Subcutaneous abdominal adipose tissue (tissue), 5 donors: ENCODE measurements around the gene NOB1.
A peak's percentile ranks its signal among the peaks of the same experiment; 100 is the strongest.

Experiments used
- H3K27ac ChIP-seq: one replicate; pipeline ENCODE4 v1.7.0; 2013; ENCODE audit warnings: low read depth, mild to moderate bottlenecking, inconsistent platforms, low read length, moderate library complexity
- H3K27me3 ChIP-seq, 5 donors: one replicate each; pipeline ENCODE4 v1.7.0; 2013; ENCODE audit warnings: low read length in 5 of 5, inconsistent platforms in 1 of 5; ENCODE audit not compliant: control insufficient read depth in 5 of 5, insufficient read depth in 4 of 5
- H3K36me3 ChIP-seq, 5 donors: one replicate each; pipeline ENCODE4 v1.7.0; 2013; ENCODE audit warnings: low read length in 5 of 5; ENCODE audit not compliant: control insufficient read depth in 5 of 5, insufficient read depth in 5 of 5
- H3K4me1 ChIP-seq, 5 donors: one replicate each; pipeline ENCODE4 v1.7.0; 2013; ENCODE audit warnings: low read length in 5 of 5, mild to moderate bottlenecking in 3 of 5, moderate library complexity in 1 of 5; ENCODE audit not compliant: control insufficient read depth in 5 of 5, insufficient read depth in 5 of 5
- H3K4me3 ChIP-seq, 5 donors: one replicate each; pipeline ENCODE4 v1.7.0; 2013; ENCODE audit warnings: low read length in 5 of 5, low read depth in 1 of 5
- H3K9ac ChIP-seq, 5 donors: one replicate each; pipeline ENCODE4 v1.7.0; 2013; ENCODE audit warnings: low read length in 5 of 5, mild to moderate bottlenecking in 4 of 5, moderate library complexity in 3 of 5
- H3K9me3 ChIP-seq, 5 donors: one replicate each; pipeline ENCODE4 v1.7.0; 2013; ENCODE audit warnings: low read length in 5 of 5; ENCODE audit not compliant: control insufficient read depth in 5 of 5
- donor health status: healthy.
- donor health status: healthy.
- donor health status: healthy.
- donor health status: healthy.
- donor health status: healthy.

Gene NOB1

GRCh38 chr16:69691980-69692911, 62.5 kb downstream of the NOB1 start:
- Histone ChIP-seq H3K4me1 (no peaks in the 10 kb centered on the region), H3K9me3 (no peaks in the 10 kb centered on the region), H3K27me3 (no peaks in the 10 kb centered on the region), H3K4me3 (no peak overlapping the region), H3K36me3 (peaks cover 48 to 68% (median 55%) of the 10 kb centered on the region in 5 donors), H3K9ac (peak overlapping the region in 1 of 5 donors; percentile 28), H3K27ac (no peak overlapping the region)
